ENCODE data around the gene SPATA6.
A peak's percentile ranks its signal among the peaks of the same experiment; 100 is the strongest.

SPATA6 gene

GRCh38 chr1:48418742-48419141 lies 53.3 kb downstream of the SPATA6 start:
- Histone ChIP-seq H3K27ac (ENCODE audit: extremely low read depth, low read depth, low read length) (no peak overlapping the region), H3K4me3 (ENCODE audit: low read depth, low read length) (no peak overlapping the region), H3K36me3 (ENCODE audit: control insufficient read depth in 2 of 2, insufficient read depth in 1 of 2, low read length in 2 of 2) (no peaks in the 10 kb centered on the region), H3K9me3 (ENCODE audit: control insufficient read depth, insufficient read depth, low read depth, low read length) (no peaks in the 10 kb centered on the region), H3K4me1 (ENCODE audit: control insufficient read depth, insufficient read depth, low read length) (no peaks in the 10 kb centered on the region)
- POLR2A ChIA-PET = no interaction called here
- CTCF ChIA-PET = no interaction called here
- TF ChIP-seq ZNF366 (tag by site-specific recombination; conservative IDR thresholded peaks at IDR 0.05) (peak; percentile 85), ZBTB1 (tag by site-specific recombination; IDR thresholded peaks at IDR 0.05) (no peak)

GRCh38 chr1:48415050-48415449 lies 57.0 kb downstream of the SPATA6 start:
- ChIA-PET CTCF (no interaction called here), POLR2A (no interaction called here)
- TF ChIP-seq ZNF692 (tag by site-specific recombination; IDR thresholded peaks at IDR 0.05) = no peak
- no peaks in the 10 kb centered on the region for H3K4me1 ChIP-seq (ENCODE audit: control insufficient read depth, insufficient read depth, low read length)
- no peak overlapping the region for H3K4me3 ChIP-seq (ENCODE audit: low read depth, low read length)
- no peak overlapping the region for H3K27ac ChIP-seq (ENCODE audit: extremely low read depth, low read depth, low read length)
- H3K36me3 ChIP-seq (ENCODE audit: control insufficient read depth in 2 of 2, insufficient read depth in 1 of 2, low read length in 2 of 2) = no peaks in the 10 kb centered on the region
- no peaks in the 10 kb centered on the region for H3K9me3 ChIP-seq (ENCODE audit: control insufficient read depth, insufficient read depth, low read depth, low read length)

GRCh38 chr1:48414264-48414663 lies 57.7 kb downstream of the SPATA6 start:
- Histone ChIP-seq H3K36me3 (ENCODE audit: control insufficient read depth in 2 of 2, insufficient read depth in 1 of 2, low read length in 2 of 2) (no peaks in the 10 kb centered on the region), H3K4me1 (ENCODE audit: control insufficient read depth, insufficient read depth, low read length) (no peaks in the 10 kb centered on the region), H3K9me3 (ENCODE audit: control insufficient read depth, insufficient read depth, low read depth, low read length) (no peaks in the 10 kb centered on the region), H3K27ac (ENCODE audit: extremely low read depth, low read depth, low read length) (no peak overlapping the region), H3K4me3 (ENCODE audit: low read depth, low read length) (no peak overlapping the region)
- TF ChIP-seq ZNF777 (tag by site-specific recombination; IDR thresholded peaks at IDR 0.05; ENCODE audit: borderline replicate concordance) (no peak), ZNF843 (tag by site-specific recombination; IDR thresholded peaks at IDR 0.05) (no peak), ZNF175 (tag by site-specific recombination; IDR thresholded peaks at IDR 0.05) (no peak), ELK4 (IDR thresholded peaks at IDR 0.05; ENCODE audit: borderline replicate concordance, low read depth, low read length) (no peak)
- POLR2A ChIA-PET = no interaction called here
- CTCF ChIA-PET = interaction anchor here (1.0 kb wide), 1 partner anchor 84 kb away, joined by 3 read pairs; no protein-coding TSS in a partner anchor

GRCh38 chr1:48405940-48406339 lies 66.1 kb downstream of the SPATA6 start:
- no peaks in the 10 kb centered on the region for H3K9me3 ChIP-seq (ENCODE audit: control insufficient read depth, insufficient read depth, low read depth, low read length)
- POLR2A ChIA-PET = no interaction called here

More at GRCh38 chr1:48405940-48406339, 66.1 kb downstream of the SPATA6 start:
- H3K27ac ChIP-seq (ENCODE audit: extremely low read depth, low read depth, low read length) = no peak overlapping the region
- no peaks in the 10 kb centered on the region for H3K36me3 ChIP-seq (ENCODE audit: control insufficient read depth in 2 of 2, insufficient read depth in 1 of 2, low read length in 2 of 2)
- no peak overlapping the region for H3K4me3 ChIP-seq (ENCODE audit: low read depth, low read length)
- TF ChIP-seq PRDM10 (tag by site-specific recombination; IDR thresholded peaks at IDR 0.05) (no peak), CTCF (tag by site-specific recombination; IDR thresholded peaks at IDR 0.05) (no peak), ZNF658 (tag by site-specific recombination; IDR thresholded peaks at IDR 0.05) (no peak), ZNF777 (tag by site-specific recombination; IDR thresholded peaks at IDR 0.05; ENCODE audit: borderline replicate concordance) (no peak), ZNF610 (tag by site-specific recombination; IDR thresholded peaks at IDR 0.05; ENCODE audit: borderline replicate concordance) (no peak), ZNF140 (tag by site-specific recombination; IDR thresholded peaks at IDR 0.05) (no peak), BCL11B (tag by site-specific recombination; IDR thresholded peaks at IDR 0.05; ENCODE audit: low read depth) (no peak), ZBTB17 (tag by site-specific recombination; IDR thresholded peaks at IDR 0.05) (no peak), HOXA7 (CRISPR knock-in tag; IDR thresholded peaks at IDR 0.05; ENCODE audit: borderline replicate concordance) (no peak), KLF16 (tag by site-specific recombination; IDR thresholded peaks at IDR 0.05) (no peak), ZNF514 (tag by site-specific recombination; IDR thresholded peaks at IDR 0.05) (no peak), HOXD13 (CRISPR knock-in tag; IDR thresholded peaks at IDR 0.05; ENCODE audit: borderline replicate concordance) (no peak), ZNF521 (tag by site-specific recombination; IDR thresholded peaks at IDR 0.05) (no peak)
- CTCF ChIA-PET = no interaction called here
- no peaks in the 10 kb centered on the region for H3K4me1 ChIP-seq (ENCODE audit: control insufficient read depth, insufficient read depth, low read length)
